Measurements from ENCODE around the gene MOB3B.

The MOB3B gene

GRCh38 chr9:27333241-27334052 lies 196.2 kb downstream of the MOB3B start:
- FAIRE-seq = peak; percentile 94

DNA sequence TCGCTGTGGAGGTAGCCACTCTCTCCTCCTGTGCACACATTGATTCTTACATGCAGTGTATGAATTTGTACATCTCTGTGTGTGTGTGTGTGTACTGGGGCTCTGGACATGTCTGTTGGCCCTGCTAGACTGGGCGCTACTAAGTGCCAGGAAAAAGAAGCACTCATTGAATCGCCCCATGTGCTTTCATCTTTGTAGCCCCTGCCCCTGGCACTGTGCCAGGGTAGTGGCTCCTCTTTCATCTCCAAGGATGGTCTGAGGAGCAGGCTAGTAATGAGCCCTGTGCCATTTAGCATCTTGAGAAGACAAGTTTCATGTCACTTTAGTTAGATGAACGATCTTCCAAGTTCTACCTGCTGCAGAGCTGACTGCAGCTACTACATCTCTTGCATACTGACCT lies 198.2 kb downstream of the MOB3B start:
- FAIRE-seq = no peak

DNA sequence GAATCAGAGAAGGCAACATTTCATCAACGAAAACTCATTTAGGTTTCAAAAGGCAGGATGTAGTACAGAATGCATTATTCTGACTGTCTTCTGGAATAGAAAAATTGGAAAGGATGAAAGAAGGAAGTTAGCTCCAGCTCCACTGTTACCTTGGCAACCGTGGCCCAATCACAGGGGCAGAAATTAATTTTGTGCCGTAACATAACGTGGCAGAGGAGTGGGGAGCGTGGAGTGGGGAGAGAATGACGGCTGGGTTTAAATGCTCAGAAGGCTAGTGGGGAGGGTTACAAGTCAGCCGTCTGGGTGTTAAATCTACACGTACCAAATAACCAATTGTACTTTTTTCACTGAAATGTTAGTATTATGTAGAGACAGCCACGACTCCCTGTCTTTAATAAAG lies 200.3 kb downstream of the MOB3B start:
- FAIRE-seq = no peak

GRCh38 chr9:27328483-27328882 lies 201.1 kb downstream of the MOB3B start:
- FAIRE-seq = no peak

DNA sequence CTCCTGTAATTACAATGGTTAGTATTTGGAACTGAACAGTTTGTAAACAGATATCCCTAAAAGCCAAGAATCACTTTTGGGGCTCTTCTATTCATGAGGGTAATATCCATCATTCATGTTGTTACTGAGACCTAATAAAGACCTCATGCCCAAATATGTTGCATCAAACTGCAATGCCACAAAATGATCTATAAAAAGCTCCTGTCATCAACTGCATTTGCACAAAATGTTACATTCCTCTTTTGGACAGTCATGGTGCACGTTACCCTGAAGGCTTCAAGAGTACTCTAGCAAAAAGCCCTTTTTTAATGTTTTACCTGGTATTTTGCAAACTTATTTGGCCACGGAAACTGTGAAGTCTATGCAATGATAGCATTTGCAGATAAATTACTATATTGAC lies 218.4 kb downstream of the MOB3B start:
- FAIRE-seq = no peak

GRCh38 chr9:27310582-27310981 lies 219.0 kb downstream of the MOB3B start:
- FAIRE-seq = no peak

- FAIRE-seq = no peak
Measured at GRCh38 chr9:27308691-27309390, 220.8 kb downstream of the MOB3B start.

GRCh38 chr9:27304521-27304920 lies 225.1 kb downstream of the MOB3B start:
- no peak for FAIRE-seq

DNA sequence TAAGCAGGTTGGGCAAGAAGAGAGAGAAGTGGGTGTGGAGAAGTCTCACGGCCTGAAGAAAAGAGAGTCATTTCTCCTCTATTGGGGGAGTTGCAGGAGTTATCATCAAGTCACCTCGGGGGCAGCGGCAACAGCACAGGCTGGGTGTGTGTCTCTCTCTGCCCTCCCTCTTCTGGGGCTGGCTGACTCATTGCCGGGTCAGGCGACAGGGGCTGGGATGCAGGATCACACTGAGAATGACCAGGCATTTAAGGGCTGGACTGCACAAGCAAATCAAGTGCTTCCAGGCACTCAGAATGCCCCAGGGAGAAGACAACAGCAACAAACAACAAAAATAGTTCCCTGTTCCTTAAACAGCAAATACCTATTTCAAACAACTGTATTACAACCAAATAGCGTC lies 226.4 kb downstream of the MOB3B start:
- no peak for FAIRE-seq

GRCh38 chr9:27297050-27297449 lies 232.6 kb downstream of the MOB3B start, which contains the start of gene EQTN:
Gene EQTN, minus strand, starts transcription at chr9:27297150. Its CDS starts 95 bp downstream, at chr9:27297055.
- no peak for FAIRE-seq

DNA sequence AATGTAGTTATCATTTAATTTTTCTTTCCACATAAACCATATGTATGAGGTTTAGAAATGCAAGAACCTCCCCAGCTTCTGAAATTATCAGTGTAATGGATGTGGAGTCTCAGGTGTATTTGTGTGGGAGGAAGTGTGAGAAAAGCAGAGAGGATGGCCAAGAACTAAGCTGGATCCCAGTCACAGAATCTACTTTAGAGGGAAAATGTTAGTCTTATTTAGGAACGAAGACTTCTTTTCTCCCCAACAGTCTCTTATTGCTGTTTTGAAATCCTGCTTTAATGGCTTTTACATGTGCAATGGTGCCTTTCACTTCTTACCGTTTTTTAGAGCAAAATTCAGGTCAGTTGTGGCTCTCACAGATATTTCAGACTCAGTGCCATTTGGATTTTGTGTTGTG lies 235.6 kb downstream of the MOB3B start:
- FAIRE-seq = no peak

- FAIRE-seq = peak; percentile 92
Measured at GRCh38 chr9:27292659-27293405, 236.8 kb downstream of the MOB3B start.

GRCh38 chr9:27291292-27291691 lies 238.3 kb downstream of the MOB3B start:
- FAIRE-seq = no peak

GRCh38 chr9:27282269-27282668 lies 247.3 kb downstream of the MOB3B start:
- FAIRE-seq = no peak

DNA sequence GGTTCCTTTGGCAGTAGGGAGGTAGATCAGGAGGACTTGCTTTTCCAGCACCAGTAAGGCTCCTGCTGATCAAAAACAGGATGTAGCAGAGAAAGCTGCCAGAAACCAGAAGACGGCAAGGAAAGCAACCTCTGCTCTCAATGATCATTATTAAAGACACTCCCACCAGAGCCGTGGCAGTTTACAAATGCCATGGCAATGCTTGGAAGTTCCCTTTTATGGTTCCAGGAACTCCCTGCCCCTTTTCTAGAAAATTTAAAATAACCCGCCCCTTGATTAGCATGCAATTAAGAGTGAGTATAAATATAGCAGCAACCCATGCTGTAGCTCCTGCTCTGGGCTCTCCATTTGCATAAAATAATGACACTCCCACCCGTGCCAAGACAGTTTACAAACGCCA lies 248.8 kb downstream of the MOB3B start:
- no peak for FAIRE-seq

GRCh38 chr9:27280249-27280648 lies 249.4 kb downstream of the MOB3B start:
- FAIRE-seq = no peak

- no peak for FAIRE-seq
Measured at GRCh38 chr9:27279611-27280010, 250.0 kb downstream of the MOB3B start.

DNA sequence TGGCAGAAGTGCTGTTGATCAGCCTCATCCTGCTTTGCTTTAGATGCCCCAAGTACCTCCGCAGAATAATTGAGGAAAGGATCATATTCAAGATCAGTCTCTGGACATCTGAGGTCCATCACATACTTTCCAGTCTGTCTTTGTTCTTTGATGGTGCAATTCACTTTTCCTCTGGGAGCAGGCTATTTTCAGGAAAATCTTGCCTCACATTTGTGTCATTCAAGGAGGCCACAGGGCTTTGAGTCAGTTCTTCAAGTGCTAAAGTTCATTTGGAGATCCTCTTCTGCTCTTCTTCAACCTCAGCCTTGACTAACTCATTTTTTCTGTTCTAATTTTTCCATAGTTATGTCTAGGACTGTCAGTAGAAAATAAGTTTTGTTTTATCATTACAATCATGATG lies 251.2 kb downstream of the MOB3B start:
- no peak for FAIRE-seq

GRCh38 chr9:27276193-27277030 lies 253.2 kb downstream of the MOB3B start:
- FAIRE-seq = peak; percentile 91

All from endometrium (tissue), 2 donors.